ENCODE measurements around the gene RRBP1. TPM values are rescaled to one million over a fixed set of nuclear protein-coding genes. Genes with fewer than 3 reads are reported as not detected.

Gene RRBP1
- total RNA-seq, 2 donors from 2014 or later = 313 to 511 TPM

- TF ChIP-seq CTCF (IDR thresholded peaks at IDR 0.05) = no peak
- no peak for TF ChIP-seq POLR2A (IDR thresholded peaks at IDR 0.05)
- no peak for ATAC-seq
- H3K4me1 ChIP-seq = peaks cover 80% of the 10 kb centered on the region
- no peak for DNase-seq
- H3K4me3 ChIP-seq = no peak overlapping the region
- H3K27me3 ChIP-seq = no peaks in the 10 kb centered on the region
- intact Hi-C loops (cut with DNase I) = no loop called here
- no peaks in the 10 kb centered on the region for H3K9me3 ChIP-seq
- H3K27ac ChIP-seq = no peak overlapping the region
- 83 to 92% methylated on average over 1 of the region's 1 CpG for WGBS, 2 donors
- H3K36me3 ChIP-seq (replicated peaks in 1 of 2; ENCODE audit: insufficient read depth in 1 of 2, low read depth in 2 of 2) = no peaks in the 10 kb centered on the region
These were observed 94.9 kb downstream of the RRBP1 start for GRCh38 chr20:17587148-17587547.

- no peak overlapping the region for H3K4me3 ChIP-seq
- no peaks in the 10 kb centered on the region for H3K36me3 ChIP-seq (replicated peaks in 1 of 2; ENCODE audit: insufficient read depth in 1 of 2, low read depth in 2 of 2)
- H3K27me3 ChIP-seq = no peaks in the 10 kb centered on the region
- H3K9me3 ChIP-seq = no peaks in the 10 kb centered on the region
- WGBS, 2 donors = 65 to 66% methylated on average over 2 of the region's 2 CpGs
- H3K4me1 ChIP-seq = peaks cover 76% of the 10 kb centered on the region
- no peak for ATAC-seq
- no peak for TF ChIP-seq CTCF (IDR thresholded peaks at IDR 0.05)
- TF ChIP-seq POLR2A (IDR thresholded peaks at IDR 0.05) = no peak
- H3K27ac ChIP-seq = no peak overlapping the region
- intact Hi-C loops (cut with DNase I) = no loop called here
- DNase-seq = no peak
These were observed 95.8 kb downstream of the RRBP1 start for GRCh38 chr20:17586250-17586649.

- intact Hi-C loops (cut with DNase I) = no loop called here
- H3K4me1 ChIP-seq = peaks cover 75% of the 10 kb centered on the region
- H3K9me3 ChIP-seq = no peaks in the 10 kb centered on the region
- no peak for DNase-seq
- H3K27ac ChIP-seq = peak overlapping the region in 1 of 4 donors; percentile 36
- H3K36me3 ChIP-seq (replicated peaks in 1 of 2; ENCODE audit: insufficient read depth in 1 of 2, low read depth in 2 of 2) = no peaks in the 10 kb centered on the region
- H3K4me3 ChIP-seq = no peak overlapping the region
- no peaks in the 10 kb centered on the region for H3K27me3 ChIP-seq
- ATAC-seq = no peak
- TF ChIP-seq CTCF (IDR thresholded peaks at IDR 0.05) (no peak), POLR2A (IDR thresholded peaks at IDR 0.05) (no peak)
These were observed 97.4 kb downstream of the RRBP1 start for GRCh38 chr20:17584689-17585088.

GRCh38 chr20:17583126-17583525 lies 98.9 kb downstream of the RRBP1 start:
- Histone ChIP-seq H3K4me1 (peaks cover 77% of the 10 kb centered on the region), H3K4me3 (no peak overlapping the region), H3K36me3 (replicated peaks in 1 of 2; ENCODE audit: insufficient read depth in 1 of 2, low read depth in 2 of 2) (no peaks in the 10 kb centered on the region), H3K27me3 (no peaks in the 10 kb centered on the region), H3K27ac (no peak overlapping the region), H3K9me3 (no peaks in the 10 kb centered on the region)
- intact Hi-C loops (cut with DNase I) = no loop called here
- WGBS, 2 donors = 93 to 95% methylated on average over 3 of the region's 3 CpGs
- DNase-seq = no peak
- TF ChIP-seq CTCF (IDR thresholded peaks at IDR 0.05) = no peak
- TF ChIP-seq POLR2A (IDR thresholded peaks at IDR 0.05) = no peak
- ATAC-seq = no peak

GRCh38 chr20:17580895-17581294 lies 101.1 kb downstream of the RRBP1 start:
- Histone ChIP-seq H3K4me1 (peaks cover 74% of the 10 kb centered on the region), H3K27me3 (no peaks in the 10 kb centered on the region), H3K27ac (no peak overlapping the region), H3K9me3 (no peaks in the 10 kb centered on the region), H3K4me3 (no peak overlapping the region), H3K36me3 (replicated peaks in 1 of 2; ENCODE audit: insufficient read depth in 1 of 2, low read depth in 2 of 2) (no peaks in the 10 kb centered on the region)
- ATAC-seq = no peak
- no peak for DNase-seq
- intact Hi-C loops (cut with DNase I) = no loop called here
- WGBS, 2 donors = 96% methylated on average over 2 of the region's 2 CpGs
- TF ChIP-seq CTCF (IDR thresholded peaks at IDR 0.05) (no peak), POLR2A (IDR thresholded peaks at IDR 0.05) (no peak)

Measured in body of pancreas (tissue), 4 donors.